ENCODE data around the gene F11R. TPM values are rescaled to one million over a fixed set of nuclear protein-coding genes. Genes with fewer than 3 reads are reported as not detected.

The F11R gene
- total and polyA plus RNA-seq, 2 of the 4 experiments (the other 2 are of a cell fraction): 0.79 to 2.2 TPM

DNA sequence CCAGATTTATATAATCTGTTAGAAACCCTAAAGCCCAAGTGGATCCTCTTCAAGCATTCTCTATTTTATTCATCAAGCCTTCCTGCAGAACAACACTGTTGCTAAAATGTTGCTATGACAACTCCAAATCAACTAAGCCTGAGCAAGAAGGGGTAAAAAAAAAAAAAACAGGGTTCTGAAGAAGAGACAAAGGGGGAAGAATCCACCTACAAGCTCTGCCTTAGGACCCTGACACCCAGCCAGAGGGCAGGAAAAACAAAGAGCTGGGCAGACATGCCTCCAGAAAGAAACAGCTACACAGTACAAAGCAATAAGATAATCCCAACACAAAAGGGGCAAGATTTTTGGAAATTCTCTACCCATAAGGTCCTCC, 23.6 kb upstream of the F11R start:
- no peak overlapping the region for H2BK15ac ChIP-seq (ENCODE audit: low read depth, low read length)
- peak overlapping the region; percentile 25 for H3K23ac ChIP-seq (ENCODE audit: low read depth, low read length)
- peak overlapping the region; percentile 73; the same call in 1 of the 2 replicates for H3K27ac ChIP-seq (ENCODE audit: insufficient read depth, low read length)
- H3K9ac ChIP-seq (ENCODE audit: low read depth, low read length): peak overlapping the region; percentile 82
- no TSS peak for BruUV-seq (replicated peaks)
- peak overlapping the region; percentile 18; the same call in 1 of the 2 replicates for H4K5ac ChIP-seq (ENCODE audit: low read depth, low read length)
- intact Hi-C loops (cut with micrococcal nuclease): loop anchor here (5.0 kb wide), 1 partner anchor 348 kb away; no protein-coding TSS in a partner anchor
- H4K20me1 ChIP-seq (ENCODE audit: insufficient read depth, low read length): no peaks in the 10 kb centered on the region; the same call in 1 of the 2 replicates
- ATAC-seq (ENCODE audit: low read depth) (no peak), DNase-seq (peak; percentile 20)
- peak overlapping the region; percentile 2 for H2AK9ac ChIP-seq (replicated peaks; ENCODE audit: low read depth, low read length, poor library complexity)
- peak overlapping the region; percentile 87 for H3K4me2 ChIP-seq (ENCODE audit: low read depth, low read length)
- in situ Hi-C loops (cut with MboI; ENCODE audit: low sequenced_read_pairs): no loop called here
- peak overlapping the region; percentile 75 for H2BK5ac ChIP-seq (ENCODE audit: low read depth, low read length, poor library complexity, severe bottlenecking)
- peak overlapping the region; percentile 53 for H3K4me3 ChIP-seq (ENCODE audit: insufficient read depth, low read depth, low read length)
- H4K91ac ChIP-seq (ENCODE audit: insufficient read depth, low read depth, low read length): peak overlapping the region; percentile 2; the same call in 1 of the 2 replicates
- peak overlapping the region; percentile 75; the same call in 1 of the 2 replicates for H3K4ac ChIP-seq (ENCODE audit: low read depth, low read length)
- H3K79me1 ChIP-seq (ENCODE audit: low read depth in 1 of 2, low read length in 2 of 2): peaks cover 18 to 37% of the 10 kb centered on the region in 2 experiments
- POLR2A ChIA-PET (ENCODE audit: unreplicated experiment): no interaction called here
- H2AK5ac ChIP-seq (ENCODE audit: low read depth, low read length): 0 out of 2 replicates have a peak overlapping the region, but pooled peaks have one; percentile 3
- peak overlapping the region; percentile 72 for H3K14ac ChIP-seq (replicated peaks; ENCODE audit: low read depth, low read length)
- H3K4me1 ChIP-seq (ENCODE audit: control insufficient read depth, insufficient read depth, low read length): no peaks in the 10 kb centered on the region; the same call in 1 of the 2 replicates
- H3K36me3 ChIP-seq (ENCODE audit: control insufficient read depth, insufficient read depth, low read length): peaks cover 25% of the 10 kb centered on the region
- CTCF ChIA-PET: no interaction called here
- H2BK20ac ChIP-seq (ENCODE audit: low read depth, low read length): no peak overlapping the region
- H3K18ac ChIP-seq (ENCODE audit: low read depth, low read length): no peak overlapping the region
- dilution Hi-C loops (cut with HindIII; ENCODE audit: low sequenced_read_pairs, unreplicated experiment): no loop called here
- no peaks in the 10 kb centered on the region for H3K9me1 ChIP-seq (ENCODE audit: insufficient read depth, low read length)
- no peaks in the 10 kb centered on the region for H3K27me3 ChIP-seq (ENCODE audit: control insufficient read depth, insufficient read depth, low read length)
- H2BK120ac ChIP-seq (ENCODE audit: low read depth, low read length): no peak overlapping the region
- peak overlapping the region; percentile 66; the same call in 1 of the 2 replicates for H3K56ac ChIP-seq (ENCODE audit: extremely low read depth, insufficient read depth, low read length)
- H3K9me3 ChIP-seq (ENCODE audit: control insufficient read depth, insufficient read depth, low read length): no peaks in the 10 kb centered on the region
- H2AFZ ChIP-seq (replicated peaks; ENCODE audit: low read length, poor library complexity): peak overlapping the region; percentile 78
- no peak for TF ChIP-seq CEBPB (IDR thresholded peaks at IDR 0.05; ENCODE audit: low read depth, low read length)
- TF ChIP-seq NFE2L2 (IDR thresholded peaks at IDR 0.05; ENCODE audit: low read depth, low read length): no peak
- TF ChIP-seq MAZ (IDR thresholded peaks at IDR 0.05; ENCODE audit: borderline replicate concordance, low read depth, low read length): no peak
- TF ChIP-seq MAFK (IDR thresholded peaks at IDR 0.05; ENCODE audit: low read depth, low read length): no peak
- no peak for TF ChIP-seq RCOR1 (IDR thresholded peaks at IDR 0.05; ENCODE audit: insufficient replicate concordance, low read length)
- TF ChIP-seq, protein P1, sequence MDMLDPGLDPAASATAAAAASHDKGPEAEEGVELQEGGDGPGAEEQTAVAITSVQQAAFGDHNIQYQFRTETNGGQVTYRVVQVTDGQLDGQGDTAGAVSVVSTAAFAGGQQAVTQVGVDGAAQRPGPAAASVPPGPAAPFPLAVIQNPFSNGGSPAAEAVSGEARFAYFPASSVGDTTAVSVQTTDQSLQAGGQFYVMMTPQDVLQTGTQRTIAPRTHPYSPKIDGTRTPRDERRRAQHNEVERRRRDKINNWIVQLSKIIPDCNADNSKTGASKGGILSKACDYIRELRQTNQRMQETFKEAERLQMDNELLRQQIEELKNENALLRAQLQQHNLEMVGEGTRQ (IDR thresholded peaks at IDR 0.05; ENCODE audit: low read depth, low read length): no peak
- peak overlapping the region; percentile 88 to 95 for H4K8ac ChIP-seq (ENCODE audit: low read depth in 2 of 2, low read length in 2 of 2)

Data from IMR-90 (cell line).